ENCODE results near the gene ATF5.

ATF5 gene

GRCh38 chr19:49977076-49977475 lies 48.1 kb downstream of the ATF5 start:
- ATAC-seq (no peak), DNase-seq (no peak)

- DNase-seq, result no peak
- no peak for ATAC-seq
Measured at GRCh38 chr19:49977881-49978280, 48.9 kb downstream of the ATF5 start.

- DNase-seq (no peak), ATAC-seq (no peak)
Measured at GRCh38 chr19:49978324-49978723, 49.3 kb downstream of the ATF5 start.

GRCh38 chr19:49981603-49982593 lies 52.9 kb downstream of the ATF5 start:
- DNase-seq, result no peak
- no peak for ATAC-seq

All from stimulated activated naive CD8-positive, alpha-beta T cell treated with anti-CD3 and anti-CD28 coated beads, Interleukin-15, Interleukin-2, amounts not matched to agents 100 U/mL and 50 U/mL, for 24 hours (primary cell).